Neural crest cell (in vitro differentiated cells): ENCODE measurements around the gene SNRNP25. TPM values are rescaled to one million over a fixed set of nuclear protein-coding genes. Genes with fewer than 3 reads are reported as not detected.

Source experiments
- DNase-seq: peaks from one replicate; pipeline ENCODE4 v3.0.0; 2021; ENCODE audit warnings: low read depth, mixed read lengths, low spot score
- H3K27ac Mint-ChIP-seq: one replicate; pipeline ENCODE4 v1.8.0; 2021; ENCODE audit warnings: mild to moderate bottlenecking, mixed read lengths; ENCODE audit not compliant: unreplicated experiment
- H3K27me3 Mint-ChIP-seq: 2 replicates; pipeline ENCODE4 v1.8.0; 2021; ENCODE audit warnings: low read depth, mild to moderate bottlenecking, mixed read lengths
- H3K36me3 Mint-ChIP-seq: 2 replicates; pipeline ENCODE4 v1.8.0; 2021; ENCODE audit warnings: low read depth, mild to moderate bottlenecking, mixed read lengths
- H3K4me1 Mint-ChIP-seq: 2 replicates; pipeline ENCODE4 v1.8.0; 2021; ENCODE audit warnings: mixed read lengths
- H3K4me3 Mint-ChIP-seq: one replicate; pipeline ENCODE4 v1.8.0; 2021; ENCODE audit warnings: mild to moderate bottlenecking, mixed read lengths
- H3K9me3 Mint-ChIP-seq: 2 replicates; pipeline ENCODE4 v1.8.0; 2021; ENCODE audit warnings: mixed read lengths
- total RNA-seq: library from RNA; stranded (reverse); gene quantifications from 2 replicates; pipeline ENCODE4 v1.2.1, GENCODE V29; 2021
- TF ChIP-seq, protein P1 (sequence below): fragments of 200-600 bp; sonication (generic); conservative IDR thresholded peaks from 2 replicates; pipeline ENCODE4 v1.5.0; 2021; ENCODE audit warnings: antibody characterized with exemption, mild to moderate bottlenecking

Gene SNRNP25
- total RNA-seq, 1 donor from 2014 or later = 85.6 TPM

DNA sequence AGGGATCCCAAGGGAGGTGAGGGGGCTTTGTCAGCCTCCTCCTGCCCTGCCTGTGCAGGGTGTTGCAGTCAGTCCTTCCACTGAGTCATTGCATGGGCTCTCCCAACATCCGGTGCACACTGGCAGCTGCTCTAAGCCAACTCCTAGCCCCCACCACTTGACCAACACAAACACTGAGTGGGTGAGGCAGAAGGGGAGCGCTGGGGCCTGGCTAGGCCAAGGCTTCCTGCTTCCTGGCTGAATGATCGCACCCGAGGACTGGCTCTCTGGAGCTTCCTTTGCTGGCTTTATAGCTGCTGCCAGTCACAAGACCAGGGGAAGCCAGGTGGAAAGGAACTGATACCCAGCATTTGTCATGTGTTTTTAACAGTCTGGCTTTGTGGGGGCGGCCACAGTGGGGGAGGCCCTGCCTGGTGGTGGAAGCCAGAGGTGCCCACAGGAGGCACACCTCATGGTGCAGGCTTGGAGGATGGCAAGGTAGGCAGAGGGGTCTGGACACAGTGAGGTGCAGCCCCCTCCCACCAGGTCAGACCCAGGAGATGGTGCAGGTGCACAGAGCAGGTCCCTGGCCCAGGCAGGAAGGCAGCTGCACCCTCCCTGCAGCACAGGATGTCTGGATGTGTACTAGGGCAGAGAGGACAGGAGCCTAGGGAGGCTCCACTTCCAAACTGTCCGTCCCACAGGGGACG lies 31.2 kb downstream of the SNRNP25 start:
- DNase-seq = no peak
- peak overlapping the region; percentile 50 for H3K27ac Mint-ChIP-seq
- TF ChIP-seq, protein P1, sequence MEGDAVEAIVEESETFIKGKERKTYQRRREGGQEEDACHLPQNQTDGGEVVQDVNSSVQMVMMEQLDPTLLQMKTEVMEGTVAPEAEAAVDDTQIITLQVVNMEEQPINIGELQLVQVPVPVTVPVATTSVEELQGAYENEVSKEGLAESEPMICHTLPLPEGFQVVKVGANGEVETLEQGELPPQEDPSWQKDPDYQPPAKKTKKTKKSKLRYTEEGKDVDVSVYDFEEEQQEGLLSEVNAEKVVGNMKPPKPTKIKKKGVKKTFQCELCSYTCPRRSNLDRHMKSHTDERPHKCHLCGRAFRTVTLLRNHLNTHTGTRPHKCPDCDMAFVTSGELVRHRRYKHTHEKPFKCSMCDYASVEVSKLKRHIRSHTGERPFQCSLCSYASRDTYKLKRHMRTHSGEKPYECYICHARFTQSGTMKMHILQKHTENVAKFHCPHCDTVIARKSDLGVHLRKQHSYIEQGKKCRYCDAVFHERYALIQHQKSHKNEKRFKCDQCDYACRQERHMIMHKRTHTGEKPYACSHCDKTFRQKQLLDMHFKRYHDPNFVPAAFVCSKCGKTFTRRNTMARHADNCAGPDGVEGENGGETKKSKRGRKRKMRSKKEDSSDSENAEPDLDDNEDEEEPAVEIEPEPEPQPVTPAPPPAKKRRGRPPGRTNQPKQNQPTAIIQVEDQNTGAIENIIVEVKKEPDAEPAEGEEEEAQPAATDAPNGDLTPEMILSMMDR = no peak
- no peaks in the 10 kb centered on the region for H3K36me3 Mint-ChIP-seq
- H3K4me1 Mint-ChIP-seq = peaks cover 6% of the 10 kb centered on the region
- H3K9me3 Mint-ChIP-seq = no peaks in the 10 kb centered on the region
- H3K4me3 Mint-ChIP-seq = peak overlapping the region; percentile 41
- no peaks in the 10 kb centered on the region for H3K27me3 Mint-ChIP-seq

GRCh38 chr16:85407-85782 lies 31.8 kb downstream of the SNRNP25 start:
- H3K4me3 Mint-ChIP-seq = no peak overlapping the region
- no peak overlapping the region for H3K27ac Mint-ChIP-seq
- peaks cover 6% of the 10 kb centered on the region for H3K4me1 Mint-ChIP-seq
- no peaks in the 10 kb centered on the region for H3K9me3 Mint-ChIP-seq
- TF ChIP-seq, protein P1 = no peak
- no peaks in the 10 kb centered on the region for H3K27me3 Mint-ChIP-seq
- no peaks in the 10 kb centered on the region for H3K36me3 Mint-ChIP-seq
- DNase-seq = no peak

- TF ChIP-seq, protein P1 = no peak
- Mint-ChIP-seq H3K4me1 (peaks cover 6% of the 10 kb centered on the region), H3K4me3 (no peak overlapping the region), H3K27ac (no peak overlapping the region), H3K27me3 (no peaks in the 10 kb centered on the region), H3K36me3 (no peaks in the 10 kb centered on the region), H3K9me3 (no peaks in the 10 kb centered on the region)
- DNase-seq = no peak
These were observed 32.2 kb downstream of the SNRNP25 start for GRCh38 chr16:85865-86264.

DNA sequence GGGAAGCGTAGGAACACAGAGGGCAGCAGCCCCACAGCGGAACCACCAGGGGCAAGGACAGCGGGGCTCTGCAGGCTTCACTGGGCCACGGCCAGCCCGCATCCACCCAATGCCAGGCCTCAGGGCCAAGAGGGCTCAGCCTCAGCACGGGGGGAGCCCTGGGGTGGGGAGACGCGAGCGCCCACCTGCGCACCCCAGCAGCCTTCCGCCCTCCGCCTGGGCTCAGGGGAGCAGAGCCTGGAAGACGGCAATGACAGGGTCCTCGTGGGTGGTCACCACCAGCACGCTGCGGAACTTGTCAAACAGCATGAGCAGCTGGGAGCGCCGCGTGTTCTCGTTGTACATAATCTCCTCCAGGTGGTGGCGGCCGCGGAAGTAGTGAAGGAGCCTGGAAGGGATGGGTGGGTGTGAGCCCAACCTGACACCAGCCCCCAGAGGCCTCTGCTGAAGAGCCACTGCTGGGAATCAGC lies 32.9 kb downstream of the SNRNP25 start:
- TF ChIP-seq, protein P1 = no peak
- H3K27me3 Mint-ChIP-seq = no peaks in the 10 kb centered on the region
- H3K4me3 Mint-ChIP-seq = no peak overlapping the region
- H3K36me3 Mint-ChIP-seq = no peaks in the 10 kb centered on the region
- DNase-seq = no peak
- peaks cover 6% of the 10 kb centered on the region for H3K4me1 Mint-ChIP-seq
- peak overlapping the region; percentile 27 for H3K27ac Mint-ChIP-seq
- no peaks in the 10 kb centered on the region for H3K9me3 Mint-ChIP-seq

DNA sequence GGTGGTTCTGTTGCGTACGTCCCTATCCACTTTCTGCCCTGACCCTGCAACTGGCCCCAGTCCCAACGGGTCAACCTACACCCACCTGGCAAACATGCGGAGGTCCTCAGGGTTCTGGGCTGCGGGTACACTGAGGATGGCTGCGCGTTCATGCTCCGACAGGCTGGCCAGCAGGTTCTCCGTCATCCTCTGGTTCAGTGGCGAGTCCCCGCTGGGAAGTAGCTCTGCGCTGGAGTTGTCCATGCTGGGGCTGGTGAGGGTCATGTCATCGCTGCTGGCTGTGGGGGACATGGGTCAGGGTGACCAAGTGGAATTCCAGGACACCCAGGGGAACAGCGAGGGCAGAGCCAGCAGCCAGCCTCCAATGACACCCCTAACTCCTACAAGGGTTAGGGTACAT lies 35.0 kb downstream of the SNRNP25 start:
- H3K9me3 Mint-ChIP-seq = no peaks in the 10 kb centered on the region
- peaks cover 4% of the 10 kb centered on the region for H3K4me1 Mint-ChIP-seq
- no peak overlapping the region for H3K27ac Mint-ChIP-seq
- no peaks in the 10 kb centered on the region for H3K27me3 Mint-ChIP-seq
- TF ChIP-seq, protein P1 = no peak
- no peaks in the 10 kb centered on the region for H3K36me3 Mint-ChIP-seq
- H3K4me3 Mint-ChIP-seq = no peak overlapping the region
- no peak for DNase-seq
